Measurements from ENCODE around the gene DTNBP1.

The DTNBP1 gene

DNA sequence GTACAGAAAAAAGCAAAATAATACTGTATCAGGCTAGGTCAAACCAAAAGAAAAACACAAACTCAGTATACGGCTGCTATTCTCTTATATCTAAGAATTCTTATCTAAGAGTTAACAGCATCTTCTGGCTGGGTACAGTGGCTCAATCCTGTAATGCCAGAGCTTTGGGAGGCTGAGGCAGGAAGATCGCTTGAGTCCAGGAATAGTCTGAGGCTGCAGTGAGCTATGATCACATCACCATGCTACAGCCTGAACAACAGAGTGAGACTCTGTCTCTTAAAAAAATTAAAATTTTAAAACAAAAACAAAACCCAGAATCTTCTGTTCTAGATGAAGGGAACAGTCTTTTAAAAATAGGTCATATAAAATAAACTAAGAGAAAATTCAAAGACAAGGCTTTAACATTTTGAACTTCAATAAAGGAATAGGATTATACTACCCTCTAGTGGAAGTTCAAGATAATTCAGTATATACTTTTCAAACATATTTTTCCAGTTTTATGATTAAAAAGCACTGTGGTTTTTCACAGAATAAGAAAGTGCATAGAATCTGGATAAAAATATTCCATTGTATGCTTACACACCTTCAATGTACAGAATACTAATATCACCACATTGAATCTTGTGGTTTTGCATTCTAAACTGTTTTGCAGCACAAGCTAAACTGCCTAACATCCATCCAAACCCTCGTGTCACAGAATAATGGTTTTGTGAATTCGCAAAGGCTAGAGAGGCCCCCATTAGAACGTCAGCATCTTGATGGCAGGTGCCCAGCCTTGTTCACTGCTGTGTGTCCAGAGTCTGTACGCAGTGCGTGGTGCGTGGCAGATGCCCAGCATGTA, 39.3 kb downstream of the DTNBP1 start:
- DNase-seq: no peak

DNA sequence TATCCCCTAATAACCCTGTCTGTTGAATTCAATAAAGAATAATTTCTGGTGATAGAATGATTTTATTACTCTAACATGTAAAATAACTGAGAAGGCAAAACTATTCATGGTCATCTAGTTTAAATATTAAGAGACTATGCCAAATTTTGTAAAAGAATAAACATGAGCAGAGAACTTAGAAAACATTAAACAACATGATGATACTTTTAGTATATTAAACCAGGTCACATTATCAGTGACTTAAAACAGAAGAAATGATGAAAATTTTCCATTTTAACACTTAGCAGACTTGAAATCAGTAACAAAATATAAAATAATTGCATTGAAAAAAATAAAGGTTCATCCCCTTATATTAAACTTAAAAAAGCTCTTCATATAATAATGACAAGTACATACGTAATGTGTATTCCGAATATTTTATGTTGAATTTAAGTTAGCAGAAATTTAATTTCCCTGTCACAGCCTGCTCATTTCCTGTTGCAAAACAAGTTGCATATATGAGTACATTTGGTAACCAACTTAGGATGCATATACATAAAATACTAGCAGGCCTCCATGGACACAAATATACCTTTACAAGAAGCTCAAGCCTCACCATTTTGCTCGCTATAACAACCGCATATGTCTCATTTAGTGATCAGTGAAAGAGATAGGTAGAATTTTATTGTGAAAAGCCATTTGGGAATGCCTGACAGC, 40.6 kb downstream of the DTNBP1 start:
- DNase-seq: no peak

DNA sequence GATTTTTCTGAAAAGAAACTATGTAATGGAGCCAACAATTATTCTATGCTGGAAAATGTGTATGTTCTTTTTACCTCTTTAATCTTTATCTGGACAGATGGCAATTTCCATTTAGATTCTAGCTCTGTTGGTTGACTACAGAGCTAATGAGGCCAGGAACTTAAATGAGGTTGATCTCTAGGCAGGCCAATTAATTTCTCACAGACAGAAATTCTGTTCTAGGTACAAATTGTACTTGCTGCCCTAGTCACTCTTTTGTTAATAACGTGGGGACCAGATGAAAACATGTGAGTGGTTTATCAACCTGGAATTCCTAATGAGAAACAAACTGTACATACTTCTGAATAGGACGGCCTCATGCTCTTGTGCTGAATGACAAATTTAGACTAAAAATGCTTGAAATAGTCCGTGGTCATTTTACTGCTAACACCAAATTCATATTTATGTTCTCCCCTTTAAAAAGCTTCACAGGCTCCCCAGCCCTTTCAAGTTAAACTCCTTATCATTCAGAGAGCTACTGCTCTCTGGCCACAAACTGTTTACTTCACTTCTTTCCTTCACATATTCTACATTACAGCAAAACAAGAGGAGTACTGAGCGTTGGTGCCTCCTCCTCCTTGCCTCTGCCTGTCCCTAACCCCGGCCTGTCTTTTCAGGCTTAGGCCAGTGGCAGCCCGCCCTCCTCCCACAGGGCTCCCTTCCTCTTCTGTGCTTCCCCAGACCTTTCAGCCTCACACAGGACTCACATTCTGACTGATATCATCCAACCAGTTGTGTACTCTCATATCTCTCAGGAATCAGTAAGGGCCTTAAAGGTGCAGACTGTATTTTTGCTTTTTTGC, 41.4 kb downstream of the DTNBP1 start:
- no peak for DNase-seq

DNA sequence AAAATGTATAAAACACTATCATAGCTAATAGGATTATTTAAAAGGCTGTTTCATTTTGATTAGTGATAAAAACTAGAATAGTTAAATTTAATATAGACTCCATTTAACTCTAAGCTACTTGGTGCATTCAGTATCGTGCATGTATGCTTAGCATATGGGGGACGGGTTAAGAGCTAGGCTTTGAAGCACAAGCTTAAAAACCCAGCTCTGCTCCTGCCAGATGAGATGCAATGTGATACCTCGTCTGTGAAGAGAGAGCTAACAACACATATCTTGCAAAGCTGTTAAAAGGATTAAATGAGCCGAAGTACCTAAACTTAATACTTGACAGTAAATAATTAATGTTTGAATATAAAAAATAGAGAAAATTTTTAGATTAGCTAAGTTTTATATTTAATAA, 42.2 kb downstream of the DTNBP1 start:
- no peak for DNase-seq

DNA sequence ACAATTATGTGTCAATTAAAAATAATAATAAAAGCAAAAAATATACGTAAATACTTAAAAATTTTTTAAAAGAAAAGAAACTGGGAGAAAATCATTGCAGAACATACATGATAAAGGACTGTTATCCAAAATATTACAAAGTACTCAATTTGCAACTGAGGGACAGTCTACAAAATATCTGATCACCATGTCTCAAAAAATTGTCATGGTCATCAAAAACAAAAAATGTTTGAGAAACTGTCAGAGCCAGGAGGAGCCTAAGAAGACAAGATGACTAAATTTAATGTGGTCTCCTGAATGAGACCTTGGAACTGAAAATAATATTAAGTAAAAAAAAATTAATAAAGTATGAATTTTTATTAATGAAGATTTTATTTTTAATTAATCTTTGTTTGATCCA, 43.5 kb downstream of the DTNBP1 start:
- DNase-seq: no peak

DNA sequence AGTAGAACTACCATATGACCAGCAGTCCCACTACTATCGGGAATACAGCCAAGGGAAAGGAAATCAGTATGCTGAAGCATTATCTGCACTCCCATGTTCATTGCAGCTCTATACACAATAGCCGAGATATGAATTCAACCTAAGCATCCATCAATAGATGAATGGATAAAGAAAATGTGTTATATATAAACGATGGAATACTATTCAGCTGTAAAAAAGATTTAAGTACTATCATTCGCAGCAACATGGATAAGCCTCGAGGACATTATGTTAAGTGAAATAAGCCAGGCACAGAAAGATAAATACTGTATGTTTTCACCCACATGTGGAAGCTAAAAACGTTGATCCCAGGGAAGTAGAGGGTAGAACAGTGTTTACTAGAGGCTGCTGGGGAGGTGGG, 44.1 kb downstream of the DTNBP1 start:
- no peak for DNase-seq

DNA sequence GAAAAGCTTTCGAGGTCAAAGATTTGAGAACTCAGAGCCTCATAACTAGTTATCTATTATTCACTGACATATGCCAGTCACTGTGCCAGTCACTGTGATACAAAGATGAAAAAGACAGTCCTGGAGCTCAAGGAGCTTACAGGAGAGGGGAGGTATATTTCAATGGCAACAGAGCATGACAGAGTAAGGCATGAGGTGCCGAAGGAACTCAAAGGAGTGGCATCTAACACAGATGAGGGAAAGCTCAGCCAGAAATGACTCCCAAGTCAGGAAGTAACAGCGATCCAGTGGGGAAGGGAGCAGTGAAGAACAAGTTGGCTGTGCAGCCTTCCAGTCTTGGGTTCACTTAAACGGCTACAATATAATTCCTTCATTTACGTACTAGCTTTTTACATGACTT, 46.6 kb downstream of the DTNBP1 start:
- no peak for DNase-seq

DNA sequence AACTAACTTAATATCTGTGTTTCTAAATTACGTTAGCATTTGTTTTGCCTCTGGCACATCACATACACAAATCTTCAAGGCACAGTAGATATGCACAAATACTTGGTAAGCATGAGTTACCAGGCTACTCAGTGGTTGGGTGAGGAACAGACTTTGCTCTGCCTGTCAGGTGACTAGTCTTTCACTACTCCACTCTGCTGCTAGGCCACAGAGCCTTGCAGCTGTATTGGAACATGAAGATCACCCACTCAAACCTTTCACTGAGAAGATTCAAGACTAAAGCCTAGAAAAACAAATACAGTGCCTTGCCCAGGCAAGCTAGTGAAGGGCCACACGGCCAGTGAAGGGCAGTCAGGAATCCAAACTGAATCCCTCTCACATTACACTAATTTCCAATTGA, 47.0 kb downstream of the DTNBP1 start:
- DNase-seq: no peak

DNA sequence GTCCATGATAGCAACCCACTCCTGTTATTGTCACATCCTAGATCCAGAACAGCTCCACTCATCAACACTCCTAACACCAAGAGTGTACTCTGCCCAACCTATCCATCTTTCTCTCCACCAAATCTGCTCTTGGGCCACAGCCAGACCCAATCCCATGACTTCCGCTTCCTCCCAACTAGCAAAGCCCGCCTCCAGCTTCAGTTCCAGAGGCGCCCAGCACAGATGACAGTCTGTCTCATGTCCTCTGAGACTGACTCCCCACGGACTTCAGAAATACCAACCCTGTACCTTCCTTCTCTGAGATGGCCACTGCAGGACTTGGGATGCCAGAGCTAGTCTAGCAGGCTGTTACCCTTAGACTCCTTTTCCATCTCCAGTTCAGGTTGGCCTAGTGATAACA, 48.6 kb downstream of the DTNBP1 start:
- no peak for DNase-seq

DNA sequence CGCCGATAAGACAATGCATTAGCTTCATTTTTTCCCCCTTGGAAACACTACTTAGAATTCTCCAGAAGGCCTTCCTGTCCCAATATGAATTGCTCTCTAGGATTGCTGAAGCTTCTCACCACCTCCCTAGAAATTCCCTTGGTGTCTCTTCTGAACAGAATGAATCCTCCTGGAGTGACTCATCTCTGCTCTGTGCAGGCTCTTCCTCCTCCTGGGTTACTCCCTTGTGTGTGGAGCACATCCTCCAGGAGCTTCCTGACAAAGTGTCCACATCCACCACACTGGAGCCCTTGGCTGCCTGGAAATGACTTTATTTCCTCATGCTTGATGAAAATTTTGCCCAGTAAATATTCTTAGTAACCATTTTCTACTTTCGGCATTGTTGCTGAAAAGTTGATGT, 54.4 kb downstream of the DTNBP1 start:
- peak; percentile 84 for DNase-seq

DNA sequence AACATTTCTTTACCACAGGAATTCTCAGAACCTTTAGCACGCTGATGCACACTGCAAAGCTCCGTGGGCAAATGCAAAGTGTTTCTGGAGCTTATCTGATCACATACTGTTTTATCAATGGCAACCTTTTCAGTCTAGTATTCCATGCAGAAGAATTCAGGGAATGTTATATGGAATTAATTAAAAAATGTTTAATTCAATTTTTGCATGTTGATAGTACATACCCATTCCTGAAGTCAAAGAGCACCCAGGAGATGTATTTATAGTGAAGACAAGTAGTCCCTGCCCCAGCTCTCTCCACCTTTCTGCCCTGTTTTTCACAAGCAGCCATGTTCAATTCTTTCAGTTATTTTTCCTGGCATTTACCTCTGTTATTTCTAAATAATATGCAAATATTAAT, 55.2 kb downstream of the DTNBP1 start:
- no peak for DNase-seq

DNA sequence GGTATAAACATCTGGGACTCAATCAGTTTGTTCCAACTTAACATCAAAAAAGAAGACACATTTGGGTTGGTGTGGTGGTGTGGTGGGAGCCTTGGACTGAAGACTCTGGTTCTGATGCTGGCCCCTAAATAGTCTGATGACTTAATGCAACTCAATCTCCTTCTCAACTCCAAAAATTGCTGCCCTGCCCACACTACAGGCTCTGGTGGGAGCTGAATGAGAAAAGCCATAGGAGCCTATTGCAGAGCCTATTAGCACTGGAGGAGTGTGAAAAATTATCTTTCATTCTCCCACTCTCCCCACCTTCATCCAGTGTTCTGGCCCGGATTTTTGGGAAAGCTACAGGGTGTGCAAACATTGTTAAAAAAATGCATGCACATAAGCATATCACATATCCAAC, 56.5 kb downstream of the DTNBP1 start:
- no peak for DNase-seq

DNA sequence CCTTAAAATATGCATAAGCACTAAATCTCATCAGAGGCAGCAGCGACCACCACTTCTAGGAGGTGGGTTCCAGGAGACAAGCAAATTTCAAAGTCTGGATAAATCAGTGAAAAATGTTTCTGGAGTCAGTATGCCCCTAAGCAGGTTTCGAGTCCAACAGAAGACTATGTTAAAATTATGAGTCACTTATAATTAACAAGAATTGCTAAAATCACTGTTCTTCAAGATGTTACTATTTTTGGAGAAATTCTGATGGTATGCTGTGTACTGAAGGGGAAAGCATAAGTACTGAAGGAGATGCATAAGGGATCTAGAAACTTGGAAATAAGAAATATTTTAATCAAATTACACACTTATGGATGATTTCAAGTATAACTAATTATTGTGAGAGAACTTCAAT, 58.0 kb downstream of the DTNBP1 start:
- no peak for DNase-seq

DNA sequence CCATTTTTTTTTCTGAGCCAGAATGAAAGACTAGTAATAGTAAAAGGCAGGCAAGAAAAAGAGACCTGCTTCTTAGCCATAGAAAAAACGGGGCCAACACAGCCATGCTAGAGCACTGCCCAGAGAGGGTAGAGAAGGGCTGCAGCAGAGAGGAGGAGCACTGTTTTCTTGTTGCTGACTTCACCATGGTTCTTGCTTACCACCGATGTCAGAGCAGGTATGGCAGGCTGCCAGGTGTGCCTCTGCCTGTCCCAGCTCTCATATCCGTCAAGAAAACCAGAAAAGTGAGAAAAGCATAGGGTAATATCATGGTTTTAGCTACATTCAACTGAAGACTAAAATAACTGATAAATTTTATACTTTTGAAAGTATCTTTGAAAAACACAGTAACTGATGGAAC, 60.7 kb downstream of the DTNBP1 start:
- DNase-seq: no peak

DNA sequence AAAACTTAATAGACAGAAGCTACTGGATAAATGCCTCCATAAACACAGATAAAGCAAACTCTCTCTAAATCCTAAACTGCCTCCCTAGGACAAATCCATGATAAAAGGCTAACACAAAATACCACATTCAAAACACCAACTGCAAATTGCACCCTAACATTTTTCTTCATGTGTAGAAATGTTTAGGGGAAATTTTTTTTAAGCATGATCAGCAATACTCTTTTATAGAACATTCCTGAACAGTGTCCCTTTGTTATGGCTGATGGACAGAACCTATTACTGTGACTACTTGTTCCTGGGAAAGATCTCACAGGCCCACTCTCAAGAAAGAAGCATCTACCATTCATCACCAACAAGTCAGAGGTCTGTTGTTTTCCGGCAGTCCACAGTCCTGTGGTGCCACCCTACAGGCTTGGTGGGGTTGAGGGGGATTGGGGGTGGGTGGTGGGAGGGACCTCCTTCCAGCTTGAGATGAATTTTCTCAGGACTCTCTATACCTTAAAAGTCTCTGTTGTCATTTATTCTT, 64.5 kb downstream of the DTNBP1 start:
- no peak for DNase-seq

DNA sequence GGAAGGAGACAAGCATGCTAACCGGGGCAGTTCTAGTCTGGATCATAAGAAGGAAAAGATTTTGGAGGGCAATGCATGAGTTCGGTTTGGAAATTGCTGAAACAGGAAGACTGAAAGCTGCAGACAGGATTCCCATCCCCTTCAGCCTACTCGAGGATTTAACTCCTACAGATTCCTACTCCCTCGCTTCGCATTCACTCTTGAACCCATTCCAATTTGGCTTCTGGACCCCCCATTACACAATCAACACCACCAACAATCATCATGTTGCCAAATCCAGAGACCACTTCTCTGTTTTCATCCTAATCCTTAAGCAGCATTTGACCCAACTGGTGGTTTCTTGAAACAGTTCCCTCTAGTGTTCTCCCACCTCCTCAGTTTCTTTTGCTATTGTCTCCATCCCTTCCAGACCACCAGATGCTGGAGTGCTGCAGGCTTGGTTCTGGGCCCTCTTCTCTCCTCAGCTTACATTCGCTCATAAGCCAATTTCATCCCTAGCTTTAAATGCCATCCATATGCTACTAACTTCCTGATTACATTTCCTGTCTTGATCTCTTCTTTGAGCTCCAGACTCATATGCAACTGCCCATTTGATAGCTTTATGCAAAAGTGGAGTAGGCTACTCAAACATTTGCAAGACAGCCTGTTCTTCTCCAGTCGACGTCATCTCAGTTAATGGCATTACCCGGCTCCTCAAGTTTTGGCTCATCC, 66.5 kb downstream of the DTNBP1 start:
- DNase-seq: no peak

DNA sequence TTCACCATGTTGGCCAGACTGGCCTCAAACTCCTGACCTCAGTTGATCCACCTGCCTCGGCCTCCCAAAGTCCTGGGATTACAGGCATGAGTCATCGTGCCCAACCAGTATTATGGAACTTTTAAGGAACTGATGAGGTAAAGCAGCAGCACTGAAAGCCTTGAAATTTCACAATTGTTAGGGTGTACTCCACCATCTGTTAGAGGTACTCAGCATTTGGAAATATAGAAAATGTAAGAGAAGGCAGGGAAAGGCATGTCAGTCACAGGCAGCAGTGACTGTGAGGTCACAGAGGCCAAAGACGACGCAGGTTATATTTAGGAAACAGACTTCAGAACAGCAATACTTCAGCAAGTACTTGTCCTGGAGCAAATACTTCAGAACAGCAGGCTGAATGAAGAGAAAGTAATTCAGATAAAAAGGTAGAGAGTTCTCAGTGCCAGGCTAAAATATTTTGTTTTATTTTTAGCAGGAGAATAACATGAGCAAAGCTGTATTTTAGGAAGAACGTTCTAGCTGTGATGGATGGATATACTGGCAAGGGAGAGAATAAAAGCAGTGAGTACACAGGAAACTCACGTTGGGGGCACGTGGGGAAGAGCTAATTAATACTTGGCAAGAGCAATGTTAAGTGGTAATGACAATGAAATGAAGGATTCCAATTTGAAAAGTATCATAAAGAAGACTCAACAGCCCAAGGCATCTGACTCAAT, 67.2 kb downstream of the DTNBP1 start:
- no peak for DNase-seq

DNA sequence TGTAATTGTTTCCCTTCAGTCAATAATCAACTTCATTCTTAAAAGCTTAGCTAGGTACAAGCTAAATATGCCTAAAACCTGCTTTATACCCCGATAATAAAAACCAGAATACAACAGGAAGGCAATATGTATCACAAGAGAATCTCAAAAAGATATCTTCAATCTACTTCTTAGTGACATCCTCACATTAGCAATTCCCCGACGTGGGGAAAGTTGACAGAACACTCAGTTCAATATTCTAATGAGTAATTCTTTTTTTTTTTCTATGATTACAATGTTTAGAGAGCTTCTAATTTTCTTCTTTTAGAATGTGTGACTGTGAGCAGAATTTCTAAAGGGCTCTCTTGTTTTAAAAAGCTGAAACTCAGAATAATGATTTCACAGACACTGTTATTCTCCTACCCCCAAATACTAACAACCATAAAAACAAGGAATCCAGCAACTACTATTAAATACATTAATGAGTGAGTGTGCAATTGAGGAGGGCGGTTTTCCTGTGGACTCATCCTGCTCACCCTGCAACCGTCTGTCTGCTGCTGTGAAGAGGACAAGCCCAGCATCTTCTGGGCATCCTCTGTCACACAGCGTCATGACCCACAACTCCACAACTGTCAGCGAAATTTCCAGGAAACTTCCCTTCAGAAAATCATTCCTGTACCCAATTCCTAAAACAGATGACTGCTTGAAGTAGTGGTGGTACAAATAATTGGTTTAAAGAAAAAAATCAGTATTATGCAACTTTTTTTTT, 68.1 kb downstream of the DTNBP1 start:
- no peak for DNase-seq

DNA sequence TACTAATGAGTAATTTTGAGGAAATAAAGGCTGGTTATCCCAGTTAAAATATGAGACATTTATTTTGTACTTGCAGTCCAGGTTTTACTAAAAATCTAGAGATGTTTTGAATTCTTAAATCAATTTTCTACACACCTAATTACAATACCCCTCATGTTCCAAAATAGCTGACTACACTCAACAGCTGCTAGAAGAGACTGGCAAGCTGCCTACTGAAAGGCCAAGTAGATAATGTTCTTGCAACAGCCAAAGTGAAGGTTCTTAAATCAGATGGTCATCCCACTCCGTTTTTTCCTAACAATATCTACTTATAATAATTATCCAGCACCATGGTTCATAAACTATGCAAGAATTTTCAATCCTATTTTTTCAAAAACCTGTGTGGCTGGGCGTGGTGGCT, 69.0 kb downstream of the DTNBP1 start:
- no peak for DNase-seq

DNA sequence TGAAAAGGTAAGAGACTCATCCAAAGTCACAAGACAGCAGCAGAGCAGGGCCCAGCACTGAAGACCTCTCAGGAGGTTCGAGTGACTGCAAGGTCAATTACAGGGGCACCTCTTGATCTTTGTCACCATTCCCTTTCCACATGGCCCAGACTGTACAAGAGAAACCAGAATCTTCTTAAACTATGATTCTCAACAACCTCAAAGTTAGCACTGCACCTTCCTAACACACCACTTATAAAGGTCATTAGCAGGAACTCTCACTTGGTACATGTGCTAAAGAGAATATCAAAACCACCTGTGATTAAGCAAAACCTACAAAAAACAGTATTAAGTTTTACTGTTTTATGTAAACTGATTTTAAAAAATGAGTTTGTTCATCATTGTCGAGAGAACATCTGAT, 70.2 kb downstream of the DTNBP1 start:
- no peak for DNase-seq
